ENCODE measurements around the gene IFIT1B.

The IFIT1B gene

GRCh38 chr10:89414146-89414878, 36.5 kb downstream of the IFIT1B start, which contains the start of gene IFIT5:
Gene IFIT5 (plus strand): TSS chr10:89414568. CDS start chr10:89414799, 231 bp downstream.
- no peak for TF ChIP-seq POLR2AphosphoS5 (IDR thresholded peaks at IDR 0.05; ENCODE audit: low read depth, low read length)
- no peak; a peak in 1 of 4 replicates for TF ChIP-seq REST (IDR thresholded peaks at IDR 0.05; ENCODE audit: insufficient read depth in 1 of 2, low read depth in 2 of 2, low read length in 2 of 2)
- no peak for TF ChIP-seq SIN3A (IDR thresholded peaks at IDR 0.05; ENCODE audit: borderline replicate concordance, insufficient read depth, low read length)
- TF ChIP-seq FOXP2 (optimal IDR thresholded peaks at IDR 0.05; ENCODE audit: borderline replicate concordance, extremely low read depth, extremely low read length, insufficient read depth), result no peak
- TF ChIP-seq TAF1 (IDR thresholded peaks at IDR 0.05; ENCODE audit: borderline replicate concordance, insufficient read depth, low read length), result no peak

- no peak for TF ChIP-seq POLR2AphosphoS5 (IDR thresholded peaks at IDR 0.05; ENCODE audit: low read depth, low read length)
- TF ChIP-seq FOXP2 (optimal IDR thresholded peaks at IDR 0.05; ENCODE audit: borderline replicate concordance, extremely low read depth, extremely low read length, insufficient read depth), result no peak
- TF ChIP-seq REST (IDR thresholded peaks at IDR 0.05; ENCODE audit: insufficient read depth in 1 of 2, low read depth in 2 of 2, low read length in 2 of 2), result no peak
Observed at GRCh38 chr10:89414879-89415821, 37.3 kb downstream of the IFIT1B start.

GRCh38 chr10:89416465-89416864, 38.6 kb downstream of the IFIT1B start:
- TF ChIP-seq SIN3A (IDR thresholded peaks at IDR 0.05; ENCODE audit: borderline replicate concordance, insufficient read depth, low read length) (no peak), POLR2AphosphoS5 (IDR thresholded peaks at IDR 0.05; ENCODE audit: low read depth, low read length) (no peak), FOXP2 (optimal IDR thresholded peaks at IDR 0.05; ENCODE audit: borderline replicate concordance, extremely low read depth, extremely low read length, insufficient read depth) (no peak), REST (IDR thresholded peaks at IDR 0.05; ENCODE audit: insufficient read depth in 1 of 2, low read depth in 2 of 2, low read length in 2 of 2) (no peak), TAF1 (IDR thresholded peaks at IDR 0.05; ENCODE audit: borderline replicate concordance, insufficient read depth, low read length) (no peak)

- no peak for TF ChIP-seq TAF1 (IDR thresholded peaks at IDR 0.05; ENCODE audit: borderline replicate concordance, insufficient read depth, low read length)
- TF ChIP-seq REST (IDR thresholded peaks at IDR 0.05; ENCODE audit: insufficient read depth in 1 of 2, low read depth in 2 of 2, low read length in 2 of 2), result no peak
- TF ChIP-seq POLR2AphosphoS5 (IDR thresholded peaks at IDR 0.05; ENCODE audit: low read depth, low read length), result no peak
- TF ChIP-seq SIN3A (IDR thresholded peaks at IDR 0.05; ENCODE audit: borderline replicate concordance, insufficient read depth, low read length), result no peak
- no peak for TF ChIP-seq FOXP2 (optimal IDR thresholded peaks at IDR 0.05; ENCODE audit: borderline replicate concordance, extremely low read depth, extremely low read length, insufficient read depth)
Observed at GRCh38 chr10:89419548-89419947, 41.7 kb downstream of the IFIT1B start.

Measured in PFSK-1 (cell line).